Adrenal gland (tissue), 12 donors: ENCODE measurements around the gene JPT1. TPM values are rescaled to one million over a fixed set of nuclear protein-coding genes. Genes with fewer than 3 reads are reported as not detected.
"Not testable (repeated sequence)": the region's sequence is repeated elsewhere in the genome, so short reads cannot be mapped to it uniquely, and the experiment has no call there.

Source experiments
- DNase-seq, 7 donors: peaks; one replicate each; pipeline ENCODE4 v3.0.0-alpha.2; 2019 to 2020
- H3K27ac ChIP-seq, 5 donors: fragments of 200-600 bp; sonication (generic) in 4 of 5; 1 replicate in 3 of 5; 2 replicates in 2 of 5; pipeline versions ENCODE4 v1.5.1 to v1.8.0; 2016 to 2020; ENCODE audit warnings: mild to moderate bottlenecking in 1 of 5
- H3K27me3 ChIP-seq: fragments of 200-600 bp; 2 replicates; pipeline ENCODE4 v1.8.0; 2021
- H3K36me3 ChIP-seq, 2 donors: fragments of 200-600 bp; replicated peaks in 1 of 2; 1 replicate in 1 of 2; 2 replicates in 1 of 2; pipeline versions ENCODE4 v1.5.1 to v1.8.0; 2018 to 2022
- H3K4me1 ChIP-seq, 2 donors: fragments of 200-600 bp; replicated peaks in 1 of 2; 1 replicate in 1 of 2; 2 replicates in 1 of 2; pipeline versions ENCODE4 v1.5.1 to v1.8.0; 2018 to 2021
- H3K4me3 ChIP-seq, 4 donors: fragments of 200-600 bp; sonication (generic) in 3 of 4; one replicate each; pipeline ENCODE4 v1.5.1; 2016 to 2018
- H3K9me3 ChIP-seq, 3 donors: fragments of 200-600 bp; sonication (generic) in 1 of 3; replicated peaks in 1 of 3; 1 replicate in 2 of 3; 2 replicates in 1 of 3; pipeline versions ENCODE4 v1.5.1 to v1.8.0; 2016 to 2021
- CTCF ChIP-seq, 6 experiments: fragments of 450-650 bp in 4 of 6; fragments of 200-600 bp in 2 of 6; sonication (generic) in 1 of 6; IDR thresholded peaks; 1 replicate in 5 of 6; 2 replicates in 1 of 6; pipeline versions ENCODE4 v1.5.1 to v1.8.0; 2016 to 2021; ENCODE audit warnings: antibody characterized with exemption in 6 of 6, mild to moderate bottlenecking in 2 of 6, moderate library complexity in 1 of 6
- POLR2A ChIP-seq, 2 donors: fragments of 450-650 bp; IDR thresholded peaks; one replicate each; pipeline ENCODE4 v1.6.1; 2017; ENCODE audit warnings: antibody characterized with exemption in 2 of 2, mild to moderate bottlenecking in 2 of 2, moderate library complexity in 1 of 2
- WGBS, 4 donors: extraction: QIAGEN DNeasy Blood & Tissue Kit in 2 of 4; methylation state at CpG; one replicate each; pipeline versions ENCODE4 v1.1.5 to v1.1.7; 2013 to 2017; 5-methylcytosine and 5-hydroxymethylcytosine counted together
- intact Hi-C, 2 donors: fragments of 100-400 bp; cut with DNase I; formaldehyde crosslinking; loops; one replicate each; pipeline versions ENCODE4 v1.14.1 to v1.15.0; 2022 to 2023
- polyA plus RNA-seq, 3 donors: library from polyadenylated mRNA; stranded (reverse); fragments of 200-250 nt in 2 of 3; fragments of 350-450 nt in 1 of 3; fragmentation: Illumina TruSeq in 1 of 3; extraction: RNeasy Lipid Tissue Mini Kit (QIAGEN cat#74804) in 1 of 3; gene quantifications; one replicate each; pipeline ENCODE4 v1.2.3, GENCODE V29; 2013 to 2014
- total RNA-seq, 9 donors: library from RNA; depleted of rRNA in 4 of 9; stranded (reverse); fragments of >200 nt in 4 of 9; fragments of 120-200 nt in 1 of 9; fragmentation: NEBNext Ultra II Directional in 1 of 9; extraction: Animal tissue kit (Norgen Biotek cat#: 25700) in 1 of 9; gene quantifications; one replicate each; pipeline versions ENCODE4 v1.1.0 to v1.2.4, GENCODE V29; 2013 to 2023
- donor health status: healthy with polysubstance abuse.
- donor health status: Bipolar disorder and iron deficiency.
- donor health status: DM: yes; HTN: yes; CAD: no.
- donor health status: DM: no; HTN: no; CAD: no.
- donor health status: DM: no; HTN: no; CAD: no.
- donor health status: DM: yes; HTN: yes; CAD: no.

Gene JPT1
- total and polyA plus RNA-seq, 12 donors = 34.2 to 232 (median 67.2) TPM

DNA sequence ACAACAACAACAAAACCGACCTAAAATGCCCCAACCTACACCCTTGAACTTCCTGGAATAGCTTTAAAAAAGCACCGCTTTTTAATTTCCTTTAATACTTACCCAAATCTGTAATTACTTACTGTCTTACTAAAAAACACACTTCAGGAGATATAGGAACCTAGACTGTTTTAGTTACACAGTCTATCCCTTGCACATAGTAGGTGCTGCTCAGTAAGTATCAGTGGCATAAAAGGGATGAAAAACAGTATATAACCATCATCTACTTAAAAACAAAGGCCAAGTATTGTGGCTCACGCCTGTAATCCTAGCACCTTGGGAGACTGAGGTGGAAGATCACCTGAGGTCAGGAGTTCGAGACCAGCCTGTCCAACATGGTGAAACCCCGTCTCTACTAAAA, 22.3 kb upstream of the JPT1 start:
- Histone ChIP-seq H3K4me1 (peaks cover 0 to 19% of the 10 kb centered on the region in 2 donors), H3K27ac (no peak overlapping the region), H3K36me3 (peaks cover 0 to 76% of the 10 kb centered on the region in 2 donors), H3K9me3 (no peaks in the 10 kb centered on the region), H3K4me3 (no peak overlapping the region), H3K27me3 (no peaks in the 10 kb centered on the region)
- WGBS, 4 donors = 85 to 87% (median 86%) methylated on average over 5 of the region's 5 CpGs
- intact Hi-C loops = loop anchor here in 1 of 2 donors (10.0 kb wide), 1 partner anchor 52 kb away; no protein-coding TSS in a partner anchor
- DNase-seq = no peak
- TF ChIP-seq POLR2A (IDR thresholded peaks at IDR 0.05) = no peak
- TF ChIP-seq CTCF (IDR thresholded peaks at IDR 0.05) = no peak

DNA sequence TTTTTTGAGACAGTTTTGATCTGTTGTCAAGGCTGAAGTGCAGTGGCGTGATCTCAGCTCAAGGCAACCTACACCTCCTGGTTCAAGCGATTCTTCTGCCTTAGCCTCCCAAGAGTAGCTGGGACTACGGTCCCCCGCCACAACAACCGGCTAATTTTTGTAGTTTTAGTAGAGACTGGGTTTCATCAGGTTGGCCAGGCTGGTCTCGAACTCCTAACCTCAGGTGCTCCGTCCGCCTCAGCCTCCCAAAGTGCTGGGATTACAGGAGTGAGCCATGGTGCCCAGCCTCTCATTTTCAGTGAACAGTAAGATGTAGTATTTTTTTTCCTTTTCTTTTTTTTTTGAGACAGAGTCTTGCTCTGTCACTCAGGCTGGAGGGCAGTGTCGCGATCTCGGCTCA, 20.7 kb upstream of the JPT1 start:
- H3K4me1 ChIP-seq = peaks cover 0 to 5% of the 10 kb centered on the region in 2 donors
- intact Hi-C loops = loop anchor here (5.0 to 10.0 kb wide), 2 partner anchors 50 to 63 kb away; no protein-coding TSS in a partner anchor
- TF ChIP-seq POLR2A (IDR thresholded peaks at IDR 0.05) = no peak
- TF ChIP-seq CTCF (IDR thresholded peaks at IDR 0.05) = no peak
- H3K27ac ChIP-seq = no peak overlapping the region
- H3K36me3 ChIP-seq = peaks cover 0 to 79% of the 10 kb centered on the region in 2 donors
- no peak for DNase-seq
- H3K4me3 ChIP-seq = no peak overlapping the region
- WGBS, 4 donors = 92 to 95% (median 94%) methylated on average over 11 of the region's 11 CpGs
- no peaks in the 10 kb centered on the region for H3K9me3 ChIP-seq
- H3K27me3 ChIP-seq = no peaks in the 10 kb centered on the region

DNA sequence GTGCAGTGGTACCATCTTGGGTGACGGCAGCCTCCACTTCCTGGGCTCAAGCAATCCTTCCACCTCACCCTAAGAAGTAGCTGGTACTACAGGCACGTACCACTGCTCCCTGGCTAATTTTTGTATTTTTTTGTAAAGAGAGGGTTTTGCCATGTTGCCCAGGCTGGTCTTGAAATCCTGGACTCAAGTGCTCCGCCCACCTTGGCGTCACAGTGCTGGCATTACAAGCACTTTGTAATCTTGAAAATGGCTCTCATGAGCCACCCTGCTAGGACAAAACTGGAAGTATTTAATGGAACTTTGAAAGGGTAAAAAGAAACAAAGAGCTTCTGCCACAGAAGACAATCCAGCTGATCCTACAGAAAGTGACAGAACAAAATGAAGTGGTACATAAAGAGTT, 19.2 kb upstream of the JPT1 start:
- intact Hi-C loops = loop anchor here (5.0 to 10.0 kb wide), 2 partner anchors 49 to 61 kb away; no protein-coding TSS in a partner anchor
- Histone ChIP-seq H3K9me3 (no peaks in the 10 kb centered on the region), H3K27me3 (no peaks in the 10 kb centered on the region), H3K36me3 (peaks cover 0 to 73% of the 10 kb centered on the region in 2 donors), H3K4me3 (no peak overlapping the region), H3K4me1 (no peaks in the 10 kb centered on the region), H3K27ac (no peak overlapping the region)
- no peak for DNase-seq
- TF ChIP-seq POLR2A (IDR thresholded peaks at IDR 0.05) (no peak), CTCF (IDR thresholded peaks at IDR 0.05) (no peak)
- WGBS, 4 donors = 83 to 87% (median 86%) methylated on average over 4 of the region's 4 CpGs

GRCh38 chr17:75168998-75169397, 14.7 kb upstream of the JPT1 start:
- no peaks in the 10 kb centered on the region for H3K9me3 ChIP-seq
- H3K27ac ChIP-seq = no peak overlapping the region
- no peaks in the 10 kb centered on the region for H3K4me1 ChIP-seq
- H3K27me3 ChIP-seq = no peaks in the 10 kb centered on the region
- WGBS, 4 donors = 68 to 82% (median 77%) methylated on average over 4 of the region's 4 CpGs
- H3K4me3 ChIP-seq = no peak overlapping the region
- H3K36me3 ChIP-seq = peaks cover 0 to 61% of the 10 kb centered on the region in 2 donors
- intact Hi-C loops = no loop called here
- no peak for DNase-seq
- TF ChIP-seq CTCF (IDR thresholded peaks at IDR 0.05) = no peak
- no peak for TF ChIP-seq POLR2A (IDR thresholded peaks at IDR 0.05)

- H3K4me1 ChIP-seq, H3K4me3 ChIP-seq, H3K27ac ChIP-seq, intact Hi-C loops, H3K9me3 ChIP-seq, H3K27me3 ChIP-seq: not testable (repeated sequence)
- peak in 1 of 7 donors; percentile 3 for DNase-seq
- WGBS, 4 donors = 95 to 99% (median 98%) methylated on average over 15 of the region's 15 CpGs
- peaks cover 0 to 32% of the 10 kb centered on the region in 2 donors for H3K36me3 ChIP-seq
Measured at GRCh38 chr17:75164606-75165005, 10.3 kb upstream of the JPT1 start.
